Colonic mucosa (tissue), 4 donors: ENCODE data around the gene SLC25A25. TPM values are rescaled to one million over a fixed set of nuclear protein-coding genes. Genes with fewer than 3 reads are reported as not detected.

Experiments used
- DNase-seq: peaks from one replicate; pipeline ENCODE4 v3.0.0-alpha.2; 2020
- H3K27ac ChIP-seq: fragments of 200-600 bp; one replicate; pipeline ENCODE4 v1.8.0; 2021
- H3K27me3 ChIP-seq: fragments of 200-600 bp; one replicate; pipeline ENCODE4 v1.8.0; 2021
- H3K36me3 ChIP-seq: fragments of 200-600 bp; one replicate; pipeline ENCODE4 v1.8.0; 2021
- H3K4me1 ChIP-seq: fragments of 200-600 bp; one replicate; pipeline ENCODE4 v1.8.0; 2021; ENCODE audit warnings: mild to moderate bottlenecking
- H3K4me3 ChIP-seq: fragments of 200-600 bp; one replicate; pipeline ENCODE4 v1.8.0; 2021
- H3K9ac ChIP-seq, 2 donors: one replicate each; pipeline ENCODE4 v1.7.0; 2013; ENCODE audit warnings: control low read depth in 2 of 2, low read depth in 2 of 2, low read length in 2 of 2
- H3K9me3 ChIP-seq: fragments of 200-600 bp; one replicate; pipeline ENCODE4 v1.8.0; 2021
- intact Hi-C: fragments of 100-400 bp; cut with DNase I; formaldehyde crosslinking; loops from one replicate; pipeline ENCODE4 v1.14.1; 2022
- total RNA-seq, 2 donors: library from RNA; stranded (reverse); fragmentation: NEBNext Ultra II Directional in 1 of 2; extraction: Animal tissue kit (Norgen Biotek cat#: 25700) in 1 of 2; gene quantifications; one replicate each; pipeline ENCODE4 v1.2.1, GENCODE V29; 2021
- TF ChIP-seq, protein P1 (sequence below): fragments of 200-600 bp; IDR thresholded peaks from one replicate; pipeline ENCODE4 v1.8.0; 2022; ENCODE audit warnings: antibody characterized with exemption, mild to moderate bottlenecking
- donor health status: healthy.
- donor health status: DM: no; HTN: no; CAD: no.
- donor health status: DM: no; HTN: no; CAD: no.

SLC25A25 gene
- total RNA-seq, 2 donors from 2014 or later, result 12.3 to 19.7 TPM

DNA sequence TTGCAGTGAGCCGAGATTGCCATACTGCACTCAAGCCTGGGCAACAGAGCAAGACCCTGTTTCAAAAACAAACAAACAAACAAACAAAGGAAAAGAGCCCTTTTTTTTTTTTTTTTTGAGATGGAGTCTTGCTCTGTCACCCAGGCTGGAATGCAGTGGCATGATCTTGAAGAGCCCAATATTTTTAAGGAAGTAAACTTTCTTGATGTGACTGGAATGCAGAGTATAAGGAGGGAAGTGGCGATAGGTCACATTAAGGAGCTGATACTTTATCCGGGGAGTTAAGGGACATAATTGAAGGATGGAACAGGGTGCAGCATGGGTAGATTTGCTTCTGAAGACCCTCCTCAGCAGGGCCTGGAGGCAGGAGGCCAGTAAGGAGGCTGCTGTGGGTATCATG is 13.9 kb upstream of the SLC25A25 start:
- Histone ChIP-seq H3K9ac (peak overlapping the region in 1 of 2 donors; percentile 34), H3K4me3 (no peak overlapping the region), H3K27me3 (no peaks in the 10 kb centered on the region), H3K36me3 (no peaks in the 10 kb centered on the region), H3K9me3 (no peaks in the 10 kb centered on the region), H3K4me1 (no peaks in the 10 kb centered on the region), H3K27ac (no peak overlapping the region)
- no peak for DNase-seq
- TF ChIP-seq, protein P1, sequence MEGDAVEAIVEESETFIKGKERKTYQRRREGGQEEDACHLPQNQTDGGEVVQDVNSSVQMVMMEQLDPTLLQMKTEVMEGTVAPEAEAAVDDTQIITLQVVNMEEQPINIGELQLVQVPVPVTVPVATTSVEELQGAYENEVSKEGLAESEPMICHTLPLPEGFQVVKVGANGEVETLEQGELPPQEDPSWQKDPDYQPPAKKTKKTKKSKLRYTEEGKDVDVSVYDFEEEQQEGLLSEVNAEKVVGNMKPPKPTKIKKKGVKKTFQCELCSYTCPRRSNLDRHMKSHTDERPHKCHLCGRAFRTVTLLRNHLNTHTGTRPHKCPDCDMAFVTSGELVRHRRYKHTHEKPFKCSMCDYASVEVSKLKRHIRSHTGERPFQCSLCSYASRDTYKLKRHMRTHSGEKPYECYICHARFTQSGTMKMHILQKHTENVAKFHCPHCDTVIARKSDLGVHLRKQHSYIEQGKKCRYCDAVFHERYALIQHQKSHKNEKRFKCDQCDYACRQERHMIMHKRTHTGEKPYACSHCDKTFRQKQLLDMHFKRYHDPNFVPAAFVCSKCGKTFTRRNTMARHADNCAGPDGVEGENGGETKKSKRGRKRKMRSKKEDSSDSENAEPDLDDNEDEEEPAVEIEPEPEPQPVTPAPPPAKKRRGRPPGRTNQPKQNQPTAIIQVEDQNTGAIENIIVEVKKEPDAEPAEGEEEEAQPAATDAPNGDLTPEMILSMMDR, result no peak
- intact Hi-C loops, result no loop called here

DNA sequence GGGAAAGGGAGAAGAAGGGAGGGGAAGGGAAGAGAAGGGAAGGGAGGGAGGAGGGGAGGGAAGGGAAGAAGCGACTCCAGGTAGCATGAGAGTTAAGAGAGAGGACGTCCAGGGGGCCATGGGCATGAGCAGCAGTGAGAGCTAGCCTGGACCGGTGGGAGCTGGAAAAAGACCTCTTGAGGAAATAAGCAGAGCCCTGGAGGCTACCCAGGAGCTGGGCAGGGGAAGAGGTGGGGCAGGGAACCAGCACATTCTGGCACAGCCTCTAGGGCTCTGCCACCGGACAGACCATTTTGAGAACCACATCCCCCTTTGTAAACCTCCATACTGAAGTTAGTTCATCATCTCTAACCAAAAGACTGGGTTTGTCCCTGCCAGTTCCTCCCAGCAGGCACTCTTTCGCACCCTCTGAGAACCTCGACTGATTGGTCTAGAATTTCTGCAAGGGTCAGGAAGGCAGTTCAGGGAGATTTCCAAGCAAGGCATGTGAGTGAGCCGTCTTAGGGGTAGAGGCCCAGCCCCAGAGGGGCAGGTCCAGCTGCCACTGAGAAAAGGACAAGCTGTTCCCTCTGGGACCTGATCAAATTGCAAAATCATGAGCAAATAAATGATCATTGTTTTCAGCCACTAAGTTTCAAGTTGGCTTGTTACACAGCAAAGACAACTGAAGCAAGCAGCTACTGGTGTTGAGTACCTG is 12.5 kb upstream of the SLC25A25 start:
- H3K27me3 ChIP-seq, result no peaks in the 10 kb centered on the region
- peak overlapping the region; percentile 1 for H3K27ac ChIP-seq
- H3K9me3 ChIP-seq, result no peaks in the 10 kb centered on the region
- TF ChIP-seq, protein P1, result no peak
- intact Hi-C loops, result no loop called here
- no peaks in the 10 kb centered on the region for H3K4me1 ChIP-seq
- peak overlapping the region in 1 of 2 donors; percentile 50 for H3K9ac ChIP-seq
- H3K4me3 ChIP-seq, result no peak overlapping the region
- H3K36me3 ChIP-seq, result no peaks in the 10 kb centered on the region
- DNase-seq, result no peak

DNA sequence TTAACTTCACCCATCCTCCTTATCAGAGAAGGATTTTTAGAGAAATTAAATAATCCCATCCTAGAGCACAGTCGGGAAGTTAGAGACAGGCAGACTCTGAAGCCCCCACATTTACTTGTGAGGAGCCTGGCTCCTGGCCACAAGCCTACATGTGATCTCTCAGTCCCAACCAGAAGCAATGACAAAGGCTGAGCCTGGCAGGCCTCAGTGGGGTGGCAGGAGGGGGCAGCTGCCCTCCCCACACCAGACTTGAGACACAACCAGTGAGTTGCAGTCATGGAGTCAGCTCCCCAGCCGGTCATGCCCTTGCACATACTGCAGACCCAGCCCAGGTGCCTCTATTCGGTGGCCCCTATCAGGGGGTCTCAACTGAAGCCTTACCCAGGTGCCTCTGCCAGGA is 11.9 kb upstream of the SLC25A25 start:
- no peak overlapping the region for H3K9ac ChIP-seq
- no peaks in the 10 kb centered on the region for H3K27me3 ChIP-seq
- no peak for DNase-seq
- no peaks in the 10 kb centered on the region for H3K9me3 ChIP-seq
- no peak overlapping the region for H3K4me3 ChIP-seq
- intact Hi-C loops, result no loop called here
- no peaks in the 10 kb centered on the region for H3K36me3 ChIP-seq
- H3K4me1 ChIP-seq, result no peaks in the 10 kb centered on the region
- TF ChIP-seq, protein P1, result no peak
- H3K27ac ChIP-seq, result peak overlapping the region; percentile 72

DNA sequence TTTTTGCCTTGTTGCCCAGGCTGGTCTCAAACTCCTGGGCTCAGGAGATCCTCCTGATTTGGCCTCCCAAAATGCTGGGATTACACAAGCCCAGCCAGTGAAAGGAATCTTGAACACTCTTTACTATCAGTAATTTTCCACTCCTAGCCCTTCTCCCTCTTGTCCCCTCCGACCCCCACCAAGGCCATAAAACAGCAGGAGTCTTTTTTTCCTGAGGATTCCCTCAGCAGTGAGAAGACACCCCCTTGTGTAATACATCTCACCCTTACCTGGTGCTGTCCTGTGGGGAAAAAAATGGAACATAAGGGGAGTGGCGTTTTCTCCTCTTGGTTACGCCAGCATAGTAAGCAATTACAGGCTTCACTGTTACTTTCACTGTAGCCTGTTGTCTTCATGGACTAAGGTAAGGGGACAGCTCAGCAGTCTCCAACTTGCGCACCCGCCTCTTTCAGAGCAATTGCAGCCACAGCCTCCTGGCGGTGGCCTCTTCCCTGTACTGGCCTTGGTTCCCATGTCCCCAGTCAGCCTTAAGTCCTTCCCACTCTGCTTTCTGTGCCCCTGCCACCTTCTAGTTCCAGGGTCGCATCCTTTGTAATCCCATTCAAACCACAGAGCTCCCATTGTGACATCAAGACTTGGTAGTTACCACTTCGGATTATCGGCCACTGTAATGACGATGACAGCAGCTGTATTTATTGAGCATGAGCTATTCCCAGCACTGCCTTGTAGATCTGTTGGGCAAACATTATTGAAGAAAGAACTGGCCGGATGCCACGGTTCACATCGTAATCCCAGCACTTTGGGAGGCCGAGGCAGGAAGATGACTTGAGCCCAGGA is 10.9 kb upstream of the SLC25A25 start:
- no peaks in the 10 kb centered on the region for H3K36me3 ChIP-seq
- H3K4me1 ChIP-seq, result peaks cover 4% of the 10 kb centered on the region
- intact Hi-C loops, result no loop called here
- DNase-seq, result peak; percentile 78
- TF ChIP-seq, protein P1, result no peak
- no peak overlapping the region for H3K4me3 ChIP-seq
- peak overlapping the region; percentile 72 for H3K27ac ChIP-seq
- H3K9ac ChIP-seq, result peak overlapping the region in 1 of 2 donors; percentile 64
- no peaks in the 10 kb centered on the region for H3K9me3 ChIP-seq
- no peaks in the 10 kb centered on the region for H3K27me3 ChIP-seq

DNA sequence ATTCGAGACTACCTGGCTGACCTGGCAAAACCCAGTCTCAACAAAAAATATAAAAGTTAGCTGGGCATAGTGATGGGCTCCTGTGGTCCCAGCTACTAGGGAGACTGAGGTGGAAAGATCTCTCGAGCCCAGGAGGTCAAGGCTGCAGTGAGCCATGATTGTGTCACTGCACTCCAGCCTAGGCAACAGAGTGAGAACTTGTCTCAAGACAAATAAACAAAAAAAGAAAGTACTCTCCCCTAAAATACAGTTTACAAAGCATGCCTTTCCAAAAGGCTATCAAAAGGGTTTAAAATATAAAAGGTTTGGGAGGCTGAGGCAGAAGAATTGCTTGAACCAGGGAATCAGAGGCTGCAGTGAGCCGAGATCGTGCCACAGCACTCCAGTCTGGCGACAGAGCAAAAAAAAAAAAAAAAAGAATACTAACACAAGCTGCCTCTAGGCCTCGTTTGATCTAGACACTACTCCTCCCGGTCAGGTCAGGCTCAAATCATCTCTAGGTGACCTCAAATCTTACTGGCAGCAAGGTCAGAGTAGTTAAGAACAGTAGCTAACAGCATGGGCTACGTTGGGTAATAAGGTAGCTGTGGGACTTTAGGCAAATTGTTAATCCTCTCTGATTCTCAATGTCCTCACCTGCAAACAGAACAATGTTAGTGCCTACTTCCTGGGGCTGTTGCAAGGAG is 10.2 kb upstream of the SLC25A25 start:
- Histone ChIP-seq H3K36me3 (no peaks in the 10 kb centered on the region), H3K9me3 (no peaks in the 10 kb centered on the region), H3K27ac (peak overlapping the region; percentile 72), H3K4me3 (no peak overlapping the region), H3K9ac (peak overlapping the region in 1 of 2 donors; percentile 61), H3K27me3 (no peaks in the 10 kb centered on the region), H3K4me1 (peaks cover 4% of the 10 kb centered on the region)
- TF ChIP-seq, protein P1, result no peak
- DNase-seq, result no peak
- intact Hi-C loops, result no loop called here
